Upper lobe of right lung (tissue), 1 donor: ENCODE data around the gene MAML2. TPM values are rescaled to one million over a fixed set of nuclear protein-coding genes. Genes with fewer than 3 reads are reported as not detected.

Experiments used
- ATAC-seq: fragments of 200-7000 bp; cut with Tn5 transposase; one replicate; pipeline ENCODE4 v1.9.1; 2020; ENCODE audit warnings: mild to moderate bottlenecking, moderate library complexity
- DNase-seq: peaks from one replicate; pipeline ENCODE4 v3.0.0-alpha.2; 2020
- H3K27ac ChIP-seq: fragments of 200-600 bp; one replicate; pipeline ENCODE4 v1.8.0; 2022
- H3K27me3 ChIP-seq: fragments of 200-600 bp; one replicate; pipeline ENCODE4 v1.8.0; 2022; ENCODE audit warnings: mild to moderate bottlenecking
- H3K36me3 ChIP-seq: fragments of 200-600 bp; one replicate; pipeline ENCODE4 v1.8.0; 2022
- H3K4me1 ChIP-seq: fragments of 200-600 bp; one replicate; pipeline ENCODE4 v1.8.0; 2022
- H3K4me3 ChIP-seq: fragments of 200-600 bp; one replicate; pipeline ENCODE4 v1.8.0; 2022; ENCODE audit warnings: mild to moderate bottlenecking
- H3K9me3 ChIP-seq: fragments of 200-600 bp; one replicate; pipeline ENCODE4 v1.8.0; 2022
- intact Hi-C: fragments of 100-400 bp; cut with DNase I; formaldehyde crosslinking; loops from one replicate; pipeline ENCODE4 v1.11.0; 2022
- total RNA-seq: library from RNA; stranded (reverse); fragmentation: NEBNext Ultra II Directional; extraction: Animal tissue kit (Norgen Biotek cat#: 25700); gene quantifications from one replicate; pipeline ENCODE4 v1.2.1, GENCODE V29; 2021
- TF ChIP-seq, protein P1 (sequence below): fragments of 200-600 bp; IDR thresholded peaks from one replicate; pipeline ENCODE4 v1.8.0; 2022; ENCODE audit warnings: antibody characterized with exemption
- donor health status: DM: no; HTN: yes; CAD: no; lungs with severe emphysema.

Gene MAML2
- total RNA-seq, 1 donor from 2014 or later: 27.5 TPM

DNA sequence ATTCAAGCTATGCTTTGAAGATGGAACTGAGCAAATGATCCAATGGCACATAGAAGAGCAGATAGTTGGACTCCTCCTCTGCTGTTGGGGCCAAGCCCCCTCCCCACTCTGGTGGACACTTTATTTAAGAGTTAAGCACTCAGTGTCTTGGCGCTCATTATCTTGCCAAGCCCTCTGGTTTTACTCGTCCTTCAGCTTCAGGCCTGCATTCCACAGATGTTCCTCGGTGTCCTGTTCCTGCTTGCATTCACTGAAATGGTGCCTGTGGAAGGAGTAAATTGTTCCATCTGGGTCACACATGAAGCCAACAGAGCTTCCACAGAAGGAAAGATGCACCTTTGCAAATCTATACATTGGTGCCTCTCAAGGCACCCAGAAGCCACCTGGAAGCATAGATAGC, 26.1 kb downstream of the MAML2 start:
- TF ChIP-seq, protein P1, sequence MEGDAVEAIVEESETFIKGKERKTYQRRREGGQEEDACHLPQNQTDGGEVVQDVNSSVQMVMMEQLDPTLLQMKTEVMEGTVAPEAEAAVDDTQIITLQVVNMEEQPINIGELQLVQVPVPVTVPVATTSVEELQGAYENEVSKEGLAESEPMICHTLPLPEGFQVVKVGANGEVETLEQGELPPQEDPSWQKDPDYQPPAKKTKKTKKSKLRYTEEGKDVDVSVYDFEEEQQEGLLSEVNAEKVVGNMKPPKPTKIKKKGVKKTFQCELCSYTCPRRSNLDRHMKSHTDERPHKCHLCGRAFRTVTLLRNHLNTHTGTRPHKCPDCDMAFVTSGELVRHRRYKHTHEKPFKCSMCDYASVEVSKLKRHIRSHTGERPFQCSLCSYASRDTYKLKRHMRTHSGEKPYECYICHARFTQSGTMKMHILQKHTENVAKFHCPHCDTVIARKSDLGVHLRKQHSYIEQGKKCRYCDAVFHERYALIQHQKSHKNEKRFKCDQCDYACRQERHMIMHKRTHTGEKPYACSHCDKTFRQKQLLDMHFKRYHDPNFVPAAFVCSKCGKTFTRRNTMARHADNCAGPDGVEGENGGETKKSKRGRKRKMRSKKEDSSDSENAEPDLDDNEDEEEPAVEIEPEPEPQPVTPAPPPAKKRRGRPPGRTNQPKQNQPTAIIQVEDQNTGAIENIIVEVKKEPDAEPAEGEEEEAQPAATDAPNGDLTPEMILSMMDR: no peak
- DNase-seq (no peak), ATAC-seq (no peak)
- Histone ChIP-seq H3K27ac (no peak overlapping the region), H3K36me3 (no peaks in the 10 kb centered on the region), H3K9me3 (no peaks in the 10 kb centered on the region), H3K4me3 (no peak overlapping the region), H3K27me3 (no peaks in the 10 kb centered on the region), H3K4me1 (peaks cover 74% of the 10 kb centered on the region)
- intact Hi-C loops: no loop called here

DNA sequence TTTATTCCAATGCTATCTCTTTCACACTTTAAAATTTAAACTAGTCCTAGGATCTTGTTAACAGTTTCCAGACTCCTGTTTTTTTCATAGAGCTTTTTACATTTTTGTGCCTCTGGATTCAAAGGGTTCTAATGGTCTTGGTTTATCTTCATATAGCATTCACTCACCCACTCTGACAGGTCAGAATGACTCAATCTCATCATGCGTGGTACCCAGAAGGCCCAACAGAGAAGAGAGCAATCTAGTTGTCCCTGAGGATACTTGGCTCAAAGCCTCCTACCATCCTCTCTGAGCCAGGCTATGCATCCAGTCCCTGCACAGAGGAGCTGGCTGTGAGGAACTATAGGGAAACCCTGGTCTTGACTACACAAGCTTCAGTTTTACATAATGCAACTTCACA, 27.5 kb downstream of the MAML2 start:
- no peak for DNase-seq
- TF ChIP-seq, protein P1: no peak
- H3K36me3 ChIP-seq: no peaks in the 10 kb centered on the region
- intact Hi-C loops: no loop called here
- H3K27me3 ChIP-seq: no peaks in the 10 kb centered on the region
- no peaks in the 10 kb centered on the region for H3K9me3 ChIP-seq
- H3K4me1 ChIP-seq: peaks cover 73% of the 10 kb centered on the region
- H3K4me3 ChIP-seq: no peak overlapping the region
- H3K27ac ChIP-seq: peak overlapping the region; percentile 25
- ATAC-seq: no peak

DNA sequence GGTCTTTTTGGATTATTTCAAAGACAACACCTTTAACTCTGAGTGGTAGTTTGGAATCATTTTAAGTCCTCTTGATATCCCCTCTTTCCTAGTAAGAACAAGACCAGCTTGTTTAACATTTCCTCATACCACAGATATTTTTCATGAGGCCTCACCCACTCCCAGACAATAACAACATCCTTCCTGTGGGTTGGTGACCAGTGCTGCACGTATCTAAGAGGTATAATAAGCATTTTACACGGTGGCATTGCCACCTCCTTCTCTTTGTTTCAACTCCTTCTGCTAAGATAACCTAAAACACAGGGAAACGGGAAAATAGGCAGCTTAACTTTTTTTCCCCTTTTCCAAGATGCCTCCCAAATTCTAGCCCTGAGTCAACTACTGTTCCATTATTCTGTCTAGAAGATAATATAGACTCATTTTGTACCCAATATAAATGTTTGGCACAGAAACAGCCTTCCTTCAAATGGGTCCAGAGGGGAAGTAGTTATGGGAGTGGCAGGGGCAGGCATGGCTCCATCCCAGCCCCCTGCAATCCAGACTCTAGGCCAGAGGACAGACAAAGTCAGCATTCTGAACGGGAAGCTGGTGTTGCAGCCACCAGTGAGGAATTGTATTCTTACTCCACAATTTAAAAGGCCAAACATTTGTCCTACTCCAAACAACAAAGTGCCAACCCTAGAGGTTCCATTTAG, 28.5 kb downstream of the MAML2 start:
- TF ChIP-seq, protein P1: no peak
- Histone ChIP-seq H3K4me3 (no peak overlapping the region), H3K27me3 (no peaks in the 10 kb centered on the region), H3K36me3 (no peaks in the 10 kb centered on the region), H3K9me3 (no peaks in the 10 kb centered on the region), H3K27ac (peak overlapping the region; percentile 64), H3K4me1 (peaks cover 73% of the 10 kb centered on the region)
- intact Hi-C loops: no loop called here
- ATAC-seq (peak; percentile 85), DNase-seq (no peak)

DNA sequence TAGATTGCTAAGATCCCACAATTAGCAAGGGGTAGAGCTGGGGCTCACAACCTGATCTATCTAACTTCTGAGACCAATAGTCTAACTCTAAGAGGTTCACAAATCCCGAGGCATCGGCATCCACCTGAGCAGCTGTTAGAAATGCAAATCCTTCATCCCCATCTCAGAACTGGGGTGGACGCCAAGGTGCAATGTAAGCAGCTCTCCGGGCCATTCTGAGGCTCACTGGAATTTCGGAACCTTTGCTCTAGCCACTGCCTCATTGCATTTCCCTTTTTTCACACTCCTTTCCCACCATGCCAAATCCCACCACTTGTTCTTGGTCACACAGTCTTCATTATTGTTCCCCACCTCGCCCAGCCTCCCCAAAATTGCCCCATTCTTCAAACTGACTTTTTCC, 29.8 kb downstream of the MAML2 start:
- H3K9me3 ChIP-seq: no peaks in the 10 kb centered on the region
- H3K27me3 ChIP-seq: no peaks in the 10 kb centered on the region
- DNase-seq (no peak), ATAC-seq (peak; percentile 55)
- no peaks in the 10 kb centered on the region for H3K36me3 ChIP-seq
- H3K4me1 ChIP-seq: peaks cover 73% of the 10 kb centered on the region
- intact Hi-C loops: no loop called here
- TF ChIP-seq, protein P1: no peak
- H3K27ac ChIP-seq: no peak overlapping the region
- H3K4me3 ChIP-seq: no peak overlapping the region

DNA sequence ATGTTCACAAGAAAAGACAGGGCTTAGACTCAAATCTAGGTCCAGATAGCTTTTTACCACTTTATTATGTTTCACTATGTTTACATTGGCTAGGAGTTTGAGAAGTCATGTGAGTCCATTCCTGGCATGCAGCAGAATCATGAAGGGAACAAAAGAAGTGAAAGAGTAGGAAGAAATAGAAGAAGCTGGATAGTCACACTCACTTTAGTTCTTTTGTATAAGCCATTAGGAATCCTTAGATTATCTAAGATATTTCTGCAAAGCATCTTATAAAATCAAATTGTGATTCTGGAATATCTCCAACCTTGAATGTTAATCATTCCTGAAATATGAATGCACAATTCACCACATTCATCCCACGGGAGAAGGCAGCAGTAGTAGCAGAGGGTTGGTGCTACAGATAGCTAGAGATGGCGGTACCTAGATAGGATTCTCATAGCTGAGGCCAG, 31.9 kb downstream of the MAML2 start:
- intact Hi-C loops: no loop called here
- Histone ChIP-seq H3K9me3 (no peaks in the 10 kb centered on the region), H3K4me3 (no peak overlapping the region), H3K27ac (no peak overlapping the region), H3K4me1 (peaks cover 76% of the 10 kb centered on the region), H3K36me3 (no peaks in the 10 kb centered on the region), H3K27me3 (no peaks in the 10 kb centered on the region)
- DNase-seq (no peak), ATAC-seq (no peak)
- TF ChIP-seq, protein P1: no peak
